GM18909 (cell line): ENCODE measurements around the gene PACSIN2.

Source experiments
- ATAC-seq: cut with Tn5 transposase; IDR thresholded peaks from one replicate; pipeline ENCODE4 v1.9.1; 2021; ENCODE audit warnings: mild to moderate bottlenecking; ENCODE audit not compliant: unreplicated experiment, poor library complexity

The PACSIN2 gene

GRCh38 chr22:42994276-42994916 is 20.6 kb downstream of the PACSIN2 start:
- ATAC-seq, result no peak

- no peak for ATAC-seq
These were observed 21.2 kb downstream of the PACSIN2 start for GRCh38 chr22:42993651-42994275.

- ATAC-seq, result no peak
These were observed 22.0 kb downstream of the PACSIN2 start for GRCh38 chr22:42992886-42993479.

GRCh38 chr22:42992092-42992491 is 22.9 kb downstream of the PACSIN2 start:
- no peak for ATAC-seq

- ATAC-seq, result no peak
These were observed 23.8 kb downstream of the PACSIN2 start for GRCh38 chr22:42991010-42991651.

GRCh38 chr22:42990131-42990838 is 24.7 kb downstream of the PACSIN2 start:
- ATAC-seq, result no peak

- ATAC-seq, result no peak
These were observed 28.8 kb downstream of the PACSIN2 start for GRCh38 chr22:42986115-42986514.

- ATAC-seq, result no peak
These were observed 29.4 kb downstream of the PACSIN2 start for GRCh38 chr22:42985531-42985905.

GRCh38 chr22:42984814-42985530 is 30.0 kb downstream of the PACSIN2 start:
- no peak for ATAC-seq

- no peak for ATAC-seq
These were observed 30.6 kb downstream of the PACSIN2 start for GRCh38 chr22:42984397-42984796.

GRCh38 chr22:42983470-42983869 is 31.5 kb downstream of the PACSIN2 start:
- no peak for ATAC-seq

GRCh38 chr22:42979606-42980005 is 35.3 kb downstream of the PACSIN2 start:
- no peak for ATAC-seq

GRCh38 chr22:42978453-42979103 is 36.4 kb downstream of the PACSIN2 start:
- no peak for ATAC-seq

GRCh38 chr22:42977569-42977968 is 37.4 kb downstream of the PACSIN2 start:
- no peak for ATAC-seq

- no peak for ATAC-seq
These were observed 38.6 kb downstream of the PACSIN2 start for GRCh38 chr22:42976217-42976933.

- ATAC-seq, result no peak
These were observed 40.7 kb downstream of the PACSIN2 start for GRCh38 chr22:42974223-42974622.

- no peak for ATAC-seq
These were observed 41.4 kb downstream of the PACSIN2 start for GRCh38 chr22:42973536-42973881.

GRCh38 chr22:42972649-42973535 is 42.1 kb downstream of the PACSIN2 start:
- ATAC-seq, result no peak
